Ishikawa (cell line): ENCODE results near the gene PPP4R1.

Experiments
- CEBPB ChIP-seq: IDR thresholded peaks from 2 replicates; pipeline ENCODE4 v1.6.1; 2012
- CREB1 ChIP-seq: IDR thresholded peaks from 2 replicates; pipeline ENCODE4 v1.6.1; 2012; ENCODE audit warnings: low read depth
- EGR1 ChIP-seq: IDR thresholded peaks from 2 replicates; pipeline ENCODE4 v1.6.1; 2012
- EP300 ChIP-seq: IDR thresholded peaks from 2 replicates; pipeline ENCODE4 v1.6.1; 2012; ENCODE audit warnings: borderline replicate concordance
- FOXM1 ChIP-seq: IDR thresholded peaks from 2 replicates; pipeline ENCODE4 v1.6.1; 2012; ENCODE audit warnings: low read depth, borderline replicate concordance
- MAX ChIP-seq: IDR thresholded peaks from 2 replicates; pipeline ENCODE4 v1.6.1; 2012
- NFIC ChIP-seq: IDR thresholded peaks from 2 replicates; pipeline ENCODE4 v1.6.1; 2012
- RAD21 ChIP-seq: IDR thresholded peaks from 2 replicates; pipeline ENCODE4 v1.6.1; 2012; ENCODE audit warnings: low read depth
- REST ChIP-seq: IDR thresholded peaks from 2 replicates; pipeline ENCODE4 v1.6.1; 2012; ENCODE audit warnings: low read depth, mild to moderate bottlenecking
- TAF1 ChIP-seq: IDR thresholded peaks from 2 replicates; pipeline ENCODE4 v1.6.1; 2012; ENCODE audit warnings: low read depth, mild to moderate bottlenecking
- TCF12 ChIP-seq: IDR thresholded peaks from 2 replicates; pipeline ENCODE4 v1.6.1; 2012; ENCODE audit warnings: low read depth
- TEAD4 ChIP-seq: IDR thresholded peaks from 2 replicates; pipeline ENCODE4 v1.6.1; 2012
- USF1 ChIP-seq: IDR thresholded peaks from 2 replicates; pipeline ENCODE4 v1.6.1; 2012
- YY1 ChIP-seq: IDR thresholded peaks from 2 replicates; pipeline ENCODE4 v1.6.1; 2012; ENCODE audit warnings: low read depth
- ZBTB7A ChIP-seq: IDR thresholded peaks from 2 replicates; pipeline ENCODE4 v1.6.1; 2012; ENCODE audit warnings: low read depth

The PPP4R1 gene

GRCh38 chr18:9606039-9606438 is 8.3 kb downstream of the PPP4R1 start:
- TF ChIP-seq MAX (no peak), ZBTB7A (no peak), CREB1 (no peak), TEAD4 (no peak), CEBPB (no peak), USF1 (no peak), NFIC (no peak), TCF12 (no peak), TAF1 (no peak), REST (no peak), EP300 (no peak), RAD21 (no peak), EGR1 (no peak), FOXM1 (no peak), YY1 (no peak)

- TF ChIP-seq TAF1 (no peak), USF1 (no peak), CEBPB (no peak), TCF12 (no peak), FOXM1 (no peak)
Measured at GRCh38 chr18:9604348-9604747, 10.0 kb downstream of the PPP4R1 start.

- TF ChIP-seq YY1 (no peak), RAD21 (no peak), EGR1 (no peak), MAX (no peak), NFIC (no peak), ZBTB7A (no peak), CEBPB (no peak), REST (no peak), USF1 (no peak), EP300 (no peak), FOXM1 (no peak), TEAD4 (no peak), TCF12 (no peak), CREB1 (no peak), TAF1 (no peak)
Measured at GRCh38 chr18:9599328-9599727, 15.0 kb downstream of the PPP4R1 start.

- TF ChIP-seq CREB1 (no peak), RAD21 (no peak), TCF12 (no peak), TEAD4 (no peak), USF1 (no peak), REST (no peak), EP300 (no peak), FOXM1 (no peak), NFIC (no peak), ZBTB7A (no peak), YY1 (no peak), EGR1 (no peak), CEBPB (no peak), TAF1 (no peak), MAX (no peak)
Measured at GRCh38 chr18:9597609-9598008, 16.8 kb downstream of the PPP4R1 start.
